AG09319 (cell line): ENCODE data around the gene COL19A1.

Source experiments
- DNase-seq: peaks from one replicate; pipeline ENCODE4 v3.0.0-alpha.2; 2010; ENCODE audit warnings: low read depth; ENCODE audit errors: extremely low read depth
- TF ChIP-seq, protein P1 (sequence below): IDR thresholded peaks from 2 replicates; pipeline ENCODE4 v1.5.1; 2011; ENCODE audit warnings: low read depth, mild to moderate bottlenecking, inconsistent platforms, low read length, moderate library complexity

COL19A1 gene

DNA sequence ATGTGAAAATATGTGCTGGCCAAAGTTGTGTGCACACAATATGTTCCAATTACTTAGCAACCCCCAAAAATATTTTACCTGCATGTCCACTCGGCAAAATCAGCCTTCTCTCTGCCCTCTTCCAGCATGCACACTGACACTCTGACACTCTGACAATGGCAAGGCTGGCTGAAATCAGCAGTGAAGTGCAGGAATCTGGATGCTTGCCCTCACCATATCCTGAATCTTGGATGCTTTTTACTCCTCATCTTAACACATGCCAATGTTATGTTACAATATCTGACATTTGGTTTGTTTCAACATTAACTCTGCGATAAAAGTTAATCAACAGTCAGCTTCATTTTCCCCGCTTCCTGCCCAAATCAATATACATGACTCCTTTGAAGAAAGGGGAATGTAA is 233.4 kb downstream of the COL19A1 start:
- TF ChIP-seq, protein P1, sequence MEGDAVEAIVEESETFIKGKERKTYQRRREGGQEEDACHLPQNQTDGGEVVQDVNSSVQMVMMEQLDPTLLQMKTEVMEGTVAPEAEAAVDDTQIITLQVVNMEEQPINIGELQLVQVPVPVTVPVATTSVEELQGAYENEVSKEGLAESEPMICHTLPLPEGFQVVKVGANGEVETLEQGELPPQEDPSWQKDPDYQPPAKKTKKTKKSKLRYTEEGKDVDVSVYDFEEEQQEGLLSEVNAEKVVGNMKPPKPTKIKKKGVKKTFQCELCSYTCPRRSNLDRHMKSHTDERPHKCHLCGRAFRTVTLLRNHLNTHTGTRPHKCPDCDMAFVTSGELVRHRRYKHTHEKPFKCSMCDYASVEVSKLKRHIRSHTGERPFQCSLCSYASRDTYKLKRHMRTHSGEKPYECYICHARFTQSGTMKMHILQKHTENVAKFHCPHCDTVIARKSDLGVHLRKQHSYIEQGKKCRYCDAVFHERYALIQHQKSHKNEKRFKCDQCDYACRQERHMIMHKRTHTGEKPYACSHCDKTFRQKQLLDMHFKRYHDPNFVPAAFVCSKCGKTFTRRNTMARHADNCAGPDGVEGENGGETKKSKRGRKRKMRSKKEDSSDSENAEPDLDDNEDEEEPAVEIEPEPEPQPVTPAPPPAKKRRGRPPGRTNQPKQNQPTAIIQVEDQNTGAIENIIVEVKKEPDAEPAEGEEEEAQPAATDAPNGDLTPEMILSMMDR = no peak
- DNase-seq = no peak

DNA sequence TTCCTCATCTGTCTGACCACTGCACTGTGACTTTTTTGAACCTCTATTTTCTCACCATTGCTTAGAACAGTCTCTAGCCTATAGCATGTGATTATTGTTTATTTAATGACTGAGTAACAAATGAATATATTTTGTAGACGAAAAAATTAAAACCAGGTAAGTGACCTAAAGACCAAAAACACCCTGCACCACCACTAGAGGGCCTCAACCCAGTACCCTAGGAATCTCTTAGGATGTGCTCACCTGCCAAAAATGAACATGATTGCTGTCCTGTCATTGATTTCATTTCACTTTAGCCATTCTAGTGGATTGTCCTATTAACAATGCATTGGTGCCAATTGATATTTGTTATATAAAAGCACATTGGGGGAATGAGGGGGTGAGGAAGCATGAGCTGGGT is 237.4 kb downstream of the COL19A1 start:
- TF ChIP-seq, protein P1 = peak; percentile 45
- DNase-seq = no peak

DNA sequence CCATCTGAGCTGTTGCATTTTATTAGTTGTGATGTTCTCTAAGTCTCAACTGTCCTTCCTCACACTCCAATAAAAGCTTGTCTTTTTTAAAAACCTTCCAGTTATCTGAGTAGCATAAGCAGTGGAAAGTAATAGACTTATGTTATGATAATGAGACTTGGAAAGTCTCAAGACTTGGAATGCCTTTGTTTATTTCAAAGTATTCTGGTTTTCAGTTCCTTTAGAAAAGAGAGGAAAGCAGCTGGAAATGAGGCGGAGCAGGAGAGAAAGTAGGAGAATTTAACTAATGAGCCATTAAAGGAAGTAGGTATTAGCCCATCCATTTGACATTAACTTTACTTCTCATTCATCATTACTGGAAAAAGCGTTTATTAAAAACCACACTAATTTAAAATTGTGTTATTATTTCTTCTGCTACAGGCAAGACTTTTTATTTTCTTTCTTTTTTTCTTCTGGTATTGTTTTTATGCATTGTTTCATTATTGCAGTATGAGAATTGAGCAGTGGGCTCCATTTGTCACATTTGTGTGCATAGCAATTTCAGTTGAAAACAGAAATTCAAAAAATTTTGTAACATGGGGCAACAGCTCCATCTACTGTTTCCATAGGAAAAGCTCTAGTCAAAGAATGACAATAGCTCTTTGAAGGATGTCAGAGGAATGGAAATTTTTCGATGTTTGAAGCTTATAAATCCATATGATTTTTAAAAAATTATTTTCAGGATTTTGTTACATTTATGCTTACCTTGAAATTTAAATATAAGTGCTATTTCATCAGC is 241.7 kb downstream of the COL19A1 start:
- TF ChIP-seq, protein P1 = peak; percentile 73
- DNase-seq = no peak

DNA sequence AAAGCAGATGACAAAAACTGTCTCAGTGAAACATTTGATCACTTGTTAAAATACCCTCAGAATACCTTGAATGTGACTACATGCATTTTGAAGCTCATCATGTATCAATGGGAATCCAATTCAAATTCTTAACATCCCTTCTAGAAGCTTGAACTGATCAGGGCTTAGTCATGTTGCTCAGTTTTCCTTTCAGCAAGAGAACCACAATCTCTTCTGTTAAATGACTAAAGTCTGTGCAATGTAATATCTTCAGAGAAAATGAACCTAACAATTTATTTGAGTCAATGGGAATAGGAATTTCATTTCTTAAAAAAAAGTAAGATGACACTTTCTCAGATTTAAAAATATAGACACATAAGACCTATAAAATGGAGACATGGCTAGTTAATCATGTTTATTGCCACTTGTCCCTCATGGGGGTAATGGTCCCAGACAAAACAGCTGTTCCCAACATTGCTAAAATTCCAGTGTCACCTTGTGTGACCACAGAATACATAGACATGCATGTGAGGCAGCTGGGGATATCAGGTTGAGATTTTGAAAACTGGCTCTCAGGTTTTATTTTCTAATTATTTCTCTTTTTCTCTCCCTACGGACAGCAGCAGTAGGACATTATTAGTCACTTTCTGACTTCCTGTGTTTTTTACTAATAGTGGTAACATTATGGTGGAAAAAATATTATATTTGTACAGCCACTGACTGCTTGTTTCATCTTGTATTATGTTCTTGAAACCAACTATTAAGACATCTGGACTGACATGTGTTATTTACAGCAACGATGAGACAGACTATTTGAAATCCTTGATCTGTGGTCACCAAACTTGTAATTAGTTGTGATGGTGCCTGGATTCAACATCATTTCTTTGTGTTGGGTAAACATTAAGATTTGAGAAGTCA is 244.0 kb downstream of the COL19A1 start:
- TF ChIP-seq, protein P1 = no peak
- no peak for DNase-seq

DNA sequence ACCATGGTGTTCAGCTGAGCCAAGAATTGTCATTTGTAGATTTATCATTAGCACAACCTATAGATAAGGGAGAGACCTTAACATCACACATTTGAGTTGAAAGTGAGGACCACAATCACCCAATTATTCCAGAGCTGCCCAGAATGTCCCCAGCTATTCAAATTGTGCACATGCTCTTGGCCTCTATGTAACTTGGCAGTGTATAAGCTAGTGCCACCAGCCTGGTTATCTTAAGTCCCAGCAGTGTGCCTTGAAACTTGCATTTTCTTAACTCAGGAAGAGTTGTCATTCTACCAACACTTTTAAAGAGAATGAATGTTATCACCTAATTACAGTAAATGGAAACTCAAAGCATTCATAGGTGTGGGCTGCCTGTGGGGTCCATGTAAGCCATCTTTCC is 245.4 kb downstream of the COL19A1 start:
- DNase-seq = no peak

DNA sequence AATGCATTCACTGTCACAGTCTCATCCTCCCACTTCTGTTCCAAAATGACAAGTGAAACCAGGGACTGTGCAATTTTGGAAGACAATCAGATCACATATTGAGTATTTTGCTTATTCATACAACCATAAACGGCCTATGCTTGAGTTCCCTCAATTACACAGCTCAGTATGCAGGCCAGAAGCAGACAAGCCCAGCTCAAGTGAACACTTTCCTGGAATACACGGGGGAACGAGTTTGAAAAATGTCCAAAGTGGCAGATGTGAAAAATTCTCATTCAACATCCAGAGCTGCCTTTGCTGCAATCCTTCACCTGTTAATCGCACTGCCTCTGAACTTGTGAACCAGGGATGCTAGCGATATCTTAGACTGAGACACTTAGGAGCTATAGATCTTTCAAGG is 246.4 kb downstream of the COL19A1 start:
- TF ChIP-seq, protein P1 = no peak
- no peak for DNase-seq

More for the DNA sequence above, 245.4 kb downstream of the COL19A1 start:
- TF ChIP-seq, protein P1 = no peak

DNA sequence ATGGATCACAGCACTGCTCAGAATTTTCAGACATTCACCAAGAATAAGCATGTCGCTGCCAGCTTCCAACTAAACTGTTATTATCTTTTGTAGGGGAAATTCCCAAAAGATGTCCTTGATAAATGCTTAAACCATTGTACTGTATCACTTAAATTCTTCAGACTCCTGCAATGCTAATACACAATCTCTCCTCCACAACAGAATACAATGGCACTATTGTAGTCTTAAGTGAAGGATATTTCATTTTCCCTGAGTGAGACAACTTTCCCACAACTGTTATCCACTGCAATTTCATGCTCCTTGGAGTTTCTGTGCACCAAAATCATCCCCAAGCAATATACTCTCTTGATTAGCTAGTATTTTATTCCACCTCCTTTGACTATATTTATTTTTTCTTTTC is 246.8 kb downstream of the COL19A1 start:
- TF ChIP-seq, protein P1 = no peak
- no peak for DNase-seq
